Measurements from ENCODE around the gene TRAPPC14. TPM values are rescaled to one million over a fixed set of nuclear protein-coding genes. Genes with fewer than 3 reads are reported as not detected.

The TRAPPC14 gene
- total RNA-seq, 1 experiment from 2014 or later = 23.4 TPM

- H4K20me1 ChIP-seq (ENCODE audit: insufficient read depth) = no peaks in the 10 kb centered on the region
- TSS peak; percentile 66 for BruUV-seq (replicated peaks)
Observed at GRCh38 chr7:100126239-100126930, 32.1 kb downstream of the TRAPPC14 start.

GRCh38 chr7:100124301-100125230, 34.0 kb downstream of the TRAPPC14 start:
- H3K4me2 ChIP-seq = 0 out of 2 replicates have a peak overlapping the region, but pooled peaks have one; percentile 80
- peaks cover 18% of the 10 kb centered on the region; the same call in 1 of the 2 replicates for H3K4me1 ChIP-seq (replicated peaks; ENCODE audit: insufficient read depth)
- ChIA-PET POLR2A (ENCODE audit: unreplicated experiment) (interaction anchor here (0.5 kb wide), 1 partner anchor 28 kb away, joined by 7 read pairs; no protein-coding TSS in a partner anchor), CTCF (interaction anchor here (0.6 to 0.7 kb wide), 5 partner anchors 42 to 1050 kb away, joined by 3 to 5 read pairs (median 4); no protein-coding TSS in a partner anchor)
- peaks cover 29% of the 10 kb centered on the region for H3F3A ChIP-seq (ENCODE audit: insufficient read depth, low read depth)
- intact Hi-C loops (cut with micrococcal nuclease; ENCODE audit: unreplicated experiment) = no loop called here
- no peak overlapping the region for H3K4me3 ChIP-seq
- TF ChIP-seq CTCF (conservative IDR thresholded peaks at IDR 0.05) = no peak
- no peak for TF ChIP-seq EZH2 (IDR thresholded peaks at IDR 0.05; ENCODE audit: low read depth)
- BruUV-seq (replicated peaks) = no TSS peak
- H3K9me2 ChIP-seq (ENCODE audit: insufficient read depth) = no peaks in the 10 kb centered on the region
- H3K79me2 ChIP-seq (ENCODE audit: low read depth) = peaks cover 8% of the 10 kb centered on the region; the same call in 1 of the 2 replicates
- H3K36me3 ChIP-seq (ENCODE audit: low read depth) = no peaks in the 10 kb centered on the region
- no peaks in the 10 kb centered on the region for H3K27me3 ChIP-seq (ENCODE audit: insufficient read depth, low read depth)
- no peak overlapping the region for H2AFZ ChIP-seq
- no peak overlapping the region for H3K27ac ChIP-seq
- no peaks in the 10 kb centered on the region for H3K9me3 ChIP-seq (ENCODE audit: insufficient read depth, low read depth)
- no peak for DNase-seq
- no peaks in the 10 kb centered on the region for H4K20me1 ChIP-seq (ENCODE audit: insufficient read depth)

More at GRCh38 chr7:100126239-100126930, 32.1 kb downstream of the TRAPPC14 start:
- no peaks in the 10 kb centered on the region for H3K9me3 ChIP-seq (ENCODE audit: insufficient read depth, low read depth)
- TF ChIP-seq EZH2 (IDR thresholded peaks at IDR 0.05; ENCODE audit: low read depth) (no peak), CTCF (conservative IDR thresholded peaks at IDR 0.05) (no peak)
- peak overlapping the region; percentile 80 for H3K4me2 ChIP-seq
- POLR2A ChIA-PET (ENCODE audit: unreplicated experiment) = interaction anchor here (0.6 to 0.9 kb wide), 2 partner anchors 31 kb away, joined by 3 to 4 read pairs; no protein-coding TSS in a partner anchor
- H3F3A ChIP-seq (ENCODE audit: insufficient read depth, low read depth) = peaks cover 42% of the 10 kb centered on the region
- peak overlapping the region; percentile 82 for H3K27ac ChIP-seq
- no peak for DNase-seq
- peak overlapping the region; percentile 75 for H3K4me3 ChIP-seq
- peaks cover 19% of the 10 kb centered on the region; the same call in 1 of the 2 replicates for H3K4me1 ChIP-seq (replicated peaks; ENCODE audit: insufficient read depth)
- H2AFZ ChIP-seq = peak overlapping the region; percentile 92
- no peaks in the 10 kb centered on the region for H3K36me3 ChIP-seq (ENCODE audit: low read depth)
- peaks cover 8% of the 10 kb centered on the region; the same call in 1 of the 2 replicates for H3K79me2 ChIP-seq (ENCODE audit: low read depth)
- CTCF ChIA-PET = interaction anchor here (0.6 to 0.7 kb wide), 3 partner anchors 390 to 675 kb away, joined by 4 to 13 read pairs (median 5); no protein-coding TSS in a partner anchor
- no peaks in the 10 kb centered on the region for H3K27me3 ChIP-seq (ENCODE audit: insufficient read depth, low read depth)
- intact Hi-C loops (cut with micrococcal nuclease; ENCODE audit: unreplicated experiment) = loop anchor here (2.0 kb wide), 1 partner anchor 26 kb away; the partner anchor contains the start of genes AP4M1 and MCM7
- H3K9me2 ChIP-seq (ENCODE audit: insufficient read depth) = no peaks in the 10 kb centered on the region

GRCh38 chr7:100122568-100122967, 36.0 kb downstream of the TRAPPC14 start:
- Histone ChIP-seq H3K4me2 (no peak overlapping the region), H3K27me3 (ENCODE audit: insufficient read depth, low read depth) (no peaks in the 10 kb centered on the region), H3K4me3 (no peak overlapping the region), H3K4me1 (replicated peaks; ENCODE audit: insufficient read depth) (peaks cover 13% of the 10 kb centered on the region; the same call in 1 of the 2 replicates), H3K9me2 (ENCODE audit: insufficient read depth) (no peaks in the 10 kb centered on the region), H4K20me1 (ENCODE audit: insufficient read depth) (no peaks in the 10 kb centered on the region), H3K27ac (no peak overlapping the region), H2AFZ (no peak overlapping the region), H3K9me3 (ENCODE audit: insufficient read depth, low read depth) (no peaks in the 10 kb centered on the region), H3K79me2 (ENCODE audit: low read depth) (peaks cover 8% of the 10 kb centered on the region; the same call in 1 of the 2 replicates), H3F3A (ENCODE audit: insufficient read depth, low read depth) (peaks cover 16% of the 10 kb centered on the region; the same call in 1 of the 2 replicates), H3K36me3 (ENCODE audit: low read depth) (no peaks in the 10 kb centered on the region)
- intact Hi-C loops (cut with micrococcal nuclease; ENCODE audit: unreplicated experiment) = no loop called here
- TF ChIP-seq EZH2 (IDR thresholded peaks at IDR 0.05; ENCODE audit: low read depth) (no peak), CTCF (conservative IDR thresholded peaks at IDR 0.05) (no peak)
- BruUV-seq (replicated peaks) = no TSS peak
- CTCF ChIA-PET = interaction anchor here (0.6 kb wide), 1 partner anchor 690 kb away, joined by 9 read pairs; no protein-coding TSS in a partner anchor
- no peak for DNase-seq
- POLR2A ChIA-PET (ENCODE audit: unreplicated experiment) = no interaction called here
